Measurements from ENCODE around the gene EFEMP2.

The EFEMP2 gene

GRCh38 chr11:65903715-65904114, 31.1 kb upstream of the EFEMP2 start:
- intact Hi-C loops (cut with DNase I): no loop called here
- no peak for DNase-seq

- no peak for DNase-seq
- intact Hi-C loops (cut with DNase I): no loop called here
These were observed 30.5 kb upstream of the EFEMP2 start for GRCh38 chr11:65903068-65903481.

GRCh38 chr11:65900899-65901180, 28.2 kb upstream of the EFEMP2 start:
- DNase-seq: no peak
- intact Hi-C loops (cut with DNase I): no loop called here

DNA sequence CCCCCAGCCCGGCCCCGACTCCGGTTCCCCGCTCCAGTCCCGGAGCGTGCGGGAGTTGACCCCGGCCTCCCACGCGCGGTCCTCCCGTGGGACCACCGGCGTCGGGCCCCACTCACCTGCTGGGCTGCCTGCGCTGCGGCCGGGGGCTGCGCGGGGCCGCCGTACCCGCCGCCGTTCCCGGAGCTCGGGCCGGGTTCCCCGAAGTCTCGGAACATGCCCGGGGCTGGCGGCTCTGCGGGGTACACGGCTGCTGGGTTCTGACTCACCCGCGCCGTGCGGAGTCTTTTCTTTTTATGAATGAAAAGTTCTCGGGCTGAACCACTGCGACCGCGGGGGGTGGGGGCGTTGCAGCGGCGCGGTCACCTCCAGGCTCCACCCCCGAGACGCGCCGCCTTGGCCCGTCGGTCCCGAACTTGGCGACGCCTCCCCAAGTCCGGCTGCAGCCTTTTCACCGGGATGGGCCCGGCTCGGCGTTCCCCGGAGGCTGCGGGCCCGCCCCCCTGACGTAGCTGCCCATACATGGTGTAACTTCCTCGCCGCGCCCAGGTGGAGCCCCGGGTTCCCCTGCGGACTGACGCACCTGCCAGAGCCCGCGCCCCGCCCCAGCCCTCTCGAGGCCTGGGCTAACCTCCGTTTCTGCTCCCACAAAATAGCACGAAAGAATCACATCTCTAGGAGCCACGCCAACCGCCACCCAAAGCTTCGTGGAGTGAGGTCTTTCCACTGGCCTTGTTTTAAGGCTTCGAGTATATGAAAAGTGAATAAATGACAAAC, 27.7 kb upstream of the EFEMP2 start, which contains the start of gene FOSL1:
Gene FOSL1 (minus strand): TSS at position 264 of the 774 bp plus-strand sequence. CDS start 49 bp downstream, at position 215.
- peak in 41 of 42 donors; percentile 59 to 91 (median 78) for DNase-seq
- intact Hi-C loops (cut with DNase I): no loop called here

DNA sequence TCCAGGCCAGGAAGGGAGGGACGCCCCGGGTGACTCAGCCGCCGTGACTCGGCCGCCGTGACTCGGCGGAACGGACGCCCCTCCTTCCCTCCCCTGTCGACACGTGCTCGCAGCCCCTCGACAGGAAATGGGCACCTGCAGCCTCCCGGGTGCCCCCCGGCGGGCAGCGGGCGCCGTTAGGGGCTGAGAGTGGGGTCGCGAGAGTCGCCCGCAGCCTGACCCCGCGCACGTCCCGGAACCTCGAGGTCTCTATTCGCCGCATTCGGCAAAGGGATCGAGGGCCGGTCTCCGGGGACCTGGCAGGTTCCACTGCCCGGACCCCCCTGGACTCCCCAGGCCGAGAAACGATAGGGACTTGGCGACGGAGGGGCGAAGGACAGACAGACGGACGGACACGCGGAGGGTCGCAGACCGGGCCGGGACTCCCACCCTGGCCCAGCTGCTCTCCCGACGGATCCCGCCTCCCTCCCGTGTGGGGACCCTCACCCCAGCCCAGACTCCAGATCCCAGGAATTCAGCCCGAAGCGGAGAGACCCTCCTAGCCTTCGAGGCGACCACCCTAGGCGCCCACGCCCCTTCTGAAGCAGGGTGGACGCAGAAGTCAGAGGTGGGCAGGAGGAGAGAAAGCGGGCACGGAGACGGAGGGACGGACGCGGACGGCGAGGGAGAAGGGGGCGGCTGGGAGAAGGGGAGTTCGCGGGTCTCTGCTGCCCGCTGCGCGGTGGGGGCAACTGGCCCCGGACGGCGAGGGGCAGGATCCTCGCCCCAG, 26.9 kb upstream of the EFEMP2 start:
- intact Hi-C loops (cut with DNase I): no loop called here
- peak in 1 of 42 donors; percentile 55 for DNase-seq

DNA sequence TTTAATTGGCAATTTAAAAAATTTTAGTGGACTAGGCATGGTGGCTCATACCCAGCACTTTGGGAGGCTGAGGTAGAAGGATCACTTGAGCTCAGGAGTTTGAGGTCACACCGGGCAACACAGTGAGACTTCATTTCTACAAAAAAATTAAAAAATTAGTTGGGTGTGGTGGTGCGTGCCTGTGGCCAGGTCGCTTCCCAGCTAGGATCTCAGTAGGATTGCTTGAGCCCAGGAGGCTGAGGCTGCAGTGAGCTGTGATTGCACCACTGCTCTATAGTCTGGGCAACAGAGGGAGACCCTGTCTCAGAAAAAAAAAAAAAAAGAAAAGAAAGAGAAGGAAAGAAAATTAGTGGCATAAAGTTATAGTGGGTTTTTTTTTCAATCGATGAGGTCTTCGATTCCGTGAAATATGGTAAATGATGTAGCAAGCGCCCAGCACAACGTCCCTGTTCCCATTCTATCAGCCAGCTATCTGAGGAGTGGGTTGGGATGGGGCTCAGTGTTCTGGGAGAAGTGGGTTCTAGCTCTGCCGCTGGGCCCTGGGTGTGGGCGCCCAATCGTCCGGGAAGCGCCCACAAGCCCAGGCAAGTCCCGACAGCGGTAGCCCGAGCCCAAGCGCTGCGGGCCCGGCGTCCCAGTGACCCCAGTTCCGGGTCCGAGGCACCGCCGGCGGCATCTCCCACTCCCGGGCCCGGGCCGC, 26.2 kb upstream of the EFEMP2 start:
- intact Hi-C loops (cut with DNase I): no loop called here
- no peak for DNase-seq

DNA sequence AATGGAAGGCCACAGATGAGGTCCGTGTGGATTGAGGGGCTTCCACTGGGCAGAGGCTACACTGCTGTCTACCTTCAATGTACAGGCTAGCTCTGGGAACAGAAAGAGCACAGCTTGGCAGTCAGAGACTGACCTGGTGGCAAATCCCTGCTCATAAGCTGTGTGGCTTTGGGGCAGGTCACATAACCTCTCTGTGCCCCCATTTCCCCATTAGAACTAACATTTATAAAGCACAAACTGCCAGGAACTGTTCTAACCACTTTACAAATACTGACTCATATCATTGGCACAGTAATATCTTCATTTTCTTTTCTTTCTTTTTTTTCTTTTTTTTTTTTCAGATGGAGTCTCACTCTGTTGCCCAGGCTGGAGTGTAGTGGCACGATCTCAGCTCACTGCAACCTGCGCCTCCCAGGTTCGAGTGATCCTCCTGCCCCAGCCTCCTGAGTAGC, 24.4 kb upstream of the EFEMP2 start:
- intact Hi-C loops (cut with DNase I): no loop called here
- DNase-seq: no peak

- intact Hi-C loops (cut with DNase I): no loop called here
- no peak for DNase-seq
These were observed 23.7 kb upstream of the EFEMP2 start for GRCh38 chr11:65896034-65896999.

- intact Hi-C loops (cut with DNase I): no loop called here
- no peak for DNase-seq
These were observed 22.9 kb upstream of the EFEMP2 start for GRCh38 chr11:65895482-65895981.

DNA sequence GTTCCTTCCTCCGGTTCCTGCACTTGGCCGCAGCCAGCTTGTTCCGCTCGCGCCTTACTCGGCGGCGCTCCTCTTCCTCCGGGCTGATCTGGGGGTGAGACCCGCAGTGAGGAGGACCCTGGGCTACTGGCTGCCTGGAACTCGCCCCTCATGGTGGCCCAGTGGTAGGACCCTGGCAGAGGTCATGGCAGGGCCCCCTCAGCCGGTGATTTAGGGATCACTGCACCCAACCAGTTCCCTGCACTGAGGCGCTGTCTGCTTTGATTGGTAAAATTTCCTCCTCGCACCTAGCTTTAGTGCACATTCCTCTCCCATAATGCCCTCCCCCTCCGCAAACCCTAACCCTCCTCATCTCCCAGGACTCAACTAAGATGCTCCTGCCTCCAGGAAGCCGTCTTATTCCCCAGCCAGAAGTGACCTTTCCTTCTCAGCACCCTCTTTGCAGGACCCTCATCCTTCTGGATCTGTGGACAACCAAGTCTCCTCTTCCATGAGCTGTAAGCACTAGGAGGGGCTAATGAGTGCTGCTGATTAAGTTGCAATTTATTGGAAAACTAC, 21.5 kb upstream of the EFEMP2 start:
- intact Hi-C loops (cut with DNase I): loop anchor here (5.0 kb wide), 1 partner anchor 37 kb away; the partner anchor contains the start of gene CFL1

DNA sequence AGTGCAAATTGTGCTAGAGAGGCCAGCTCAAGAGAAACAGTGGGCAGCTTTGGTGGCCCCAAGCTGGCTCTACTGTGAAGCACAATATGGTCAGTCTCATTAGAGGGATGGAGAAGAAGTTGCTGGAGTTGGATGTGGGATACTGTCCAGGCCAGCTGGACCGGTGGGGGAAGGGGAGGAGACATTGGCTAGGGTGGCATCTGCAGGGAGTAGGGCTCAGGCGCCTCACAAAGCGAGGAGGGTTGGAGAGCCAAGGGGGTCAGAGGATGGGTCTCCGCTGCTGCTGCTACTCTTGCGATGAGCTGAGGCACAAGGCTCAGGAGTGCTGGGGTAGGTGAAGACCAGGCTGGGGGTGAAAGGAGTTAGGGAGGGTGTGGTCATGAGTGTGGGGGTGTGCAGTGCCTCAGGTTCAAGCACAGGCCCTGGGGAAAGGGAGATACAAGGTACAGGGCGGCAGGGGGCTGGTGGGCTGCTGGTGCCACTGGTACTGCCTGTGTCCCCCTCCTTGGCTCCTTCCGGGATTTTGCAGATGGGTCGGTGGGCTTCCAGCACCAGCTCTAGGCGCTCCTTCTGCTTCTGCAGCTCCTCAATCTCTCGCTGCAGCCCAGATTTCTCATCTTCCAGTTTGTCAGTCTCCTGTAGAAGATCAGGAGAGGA, 20.2 kb upstream of the EFEMP2 start:
- peak in 2 of 42 donors; percentile 5 to 40 for DNase-seq
- intact Hi-C loops (cut with DNase I): loop anchor here (5.0 kb wide), 1 partner anchor 35 kb away; the partner anchor contains the start of gene CFL1

More for the DNA sequence above, 21.5 kb upstream of the EFEMP2 start:
- peak in 6 of 42 donors; percentile 25 to 58 (median 46) for DNase-seq

DNA sequence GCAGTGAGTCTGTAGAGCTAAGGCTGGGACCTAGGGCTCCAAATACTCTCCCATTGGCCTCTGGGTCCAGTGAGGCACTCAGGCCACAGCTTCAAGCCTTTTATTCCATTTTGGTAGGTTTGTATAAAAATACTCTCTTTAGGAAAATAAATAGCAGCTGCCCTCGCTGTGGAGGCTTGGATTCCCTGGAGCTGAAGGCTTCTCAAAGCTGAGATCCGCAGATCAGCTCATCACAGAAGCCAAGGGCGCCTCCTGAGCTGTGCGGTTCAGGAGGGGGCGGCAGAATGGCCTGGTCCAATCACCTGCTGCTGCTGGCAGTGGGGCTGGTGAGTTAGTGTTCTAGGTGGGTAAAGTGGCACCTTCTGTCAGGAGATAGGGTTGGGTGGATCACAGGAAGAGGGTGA, 19.5 kb upstream of the EFEMP2 start:
- DNase-seq: peak in 6 of 42 donors; percentile 31 to 57 (median 49)
- intact Hi-C loops (cut with DNase I): loop anchor here (5.0 kb wide), 1 partner anchor 35 kb away; the partner anchor contains the start of gene CFL1

GRCh38 chr11:65891219-65892136, 18.9 kb upstream of the EFEMP2 start:
- peak in 13 of 42 donors; percentile 22 to 67 (median 44) for DNase-seq
- intact Hi-C loops (cut with DNase I): loop anchor here (5.0 kb wide), 1 partner anchor 34 kb away; the partner anchor contains the start of gene CFL1

- peak; percentile 98 to 100 (median 99) for DNase-seq
- intact Hi-C loops (cut with DNase I): loop anchor here (5.0 kb wide), 1 partner anchor 33 kb away; the partner anchor contains the start of gene CFL1
These were observed 18.0 kb upstream of the EFEMP2 start, which contains the start of gene CCDC85B for GRCh38 chr11:65890324-65891218. Gene CCDC85B, plus strand, starts transcription at chr11:65890673. Its CDS starts 111 bp downstream, at chr11:65890784.
